ENCODE measurements around the gene SUFU. TPM values are rescaled to one million over a fixed set of nuclear protein-coding genes. Genes with fewer than 3 reads are reported as not detected.

Gene SUFU
- total and polyA plus RNA-seq, 4 donors: 1.8 to 3.8 (median 2.9) TPM

GRCh38 chr10:102479651-102480050, 24.1 kb upstream of the SUFU start (continued):
- no peak for TF ChIP-seq ZBTB33 (IDR thresholded peaks at IDR 0.05)
- TF ChIP-seq SP1 (IDR thresholded peaks at IDR 0.05): no peak

- H3K27me3 ChIP-seq (ENCODE audit: control insufficient read depth in 4 of 4, insufficient read depth in 4 of 4, low read length in 3 of 4): no peaks in the 10 kb centered on the region
- H3K36me3 ChIP-seq (ENCODE audit: control insufficient read depth in 4 of 4, insufficient read depth in 3 of 4, low read depth in 1 of 4, low read length in 3 of 4): peaks cover 12 to 58% (median 45%) of the 10 kb centered on the region in 4 donors
- 90% methylated on average over 9 of the region's 9 CpGs for WGBS
- no peaks in the 10 kb centered on the region for H3K4me1 ChIP-seq (ENCODE audit: control insufficient read depth in 4 of 4, insufficient read depth in 4 of 4, low read length in 3 of 4)
- H3K9ac ChIP-seq (ENCODE audit: low read depth in 1 of 2, low read length in 2 of 2): no peak overlapping the region
- H3K27ac ChIP-seq (ENCODE audit: low read depth in 1 of 2, low read length in 2 of 2): no peak overlapping the region
- no peaks in the 10 kb centered on the region for H3K9me3 ChIP-seq (ENCODE audit: control insufficient read depth in 4 of 4, low read length in 3 of 4)
- TF ChIP-seq HNF4A (conservative IDR thresholded peaks at IDR 0.05) (no peak), SP1 (IDR thresholded peaks at IDR 0.05) (no peak), HNF4G (IDR thresholded peaks at IDR 0.05) (no peak), EGR1 (IDR thresholded peaks at IDR 0.05; ENCODE audit: low read depth in 2 of 2) (no peak), MAX (IDR thresholded peaks at IDR 0.05) (no peak), JUND (IDR thresholded peaks at IDR 0.05) (no peak), FOXA1 (IDR thresholded peaks at IDR 0.05) (no peak), FOXA2 (IDR thresholded peaks at IDR 0.05) (no peak), ATF3 (IDR thresholded peaks at IDR 0.05) (no peak), RAD21 (IDR thresholded peaks at IDR 0.05) (no peak), RXRA (IDR thresholded peaks at IDR 0.05) (no peak), NR2F2 (IDR thresholded peaks at IDR 0.05) (no peak), REST (IDR thresholded peaks at IDR 0.05) (no peak), TAF1 (conservative IDR thresholded peaks at IDR 0.05) (no peak), CTCF (IDR thresholded peaks at IDR 0.05; ENCODE audit: low read depth, low read length, missing input control) (no peak), ZBTB33 (IDR thresholded peaks at IDR 0.05) (no peak)
- no peak for DNase-seq (ENCODE audit: low spot score)
- H3K4me3 ChIP-seq (ENCODE audit: low read depth in 1 of 3, low read length in 3 of 3): no peak overlapping the region
Measured at GRCh38 chr10:102480396-102480795, 23.4 kb upstream of the SUFU start.
